ENCODE measurements around the gene AP1S1. TPM values are rescaled to one million over a fixed set of nuclear protein-coding genes. Genes with fewer than 3 reads are reported as not detected.
A peak's percentile ranks its signal among the peaks of the same experiment; 100 is the strongest.

Gene AP1S1
- total and polyA plus RNA-seq, 2 of the 13 experiments (the other 11 are each of a cell fraction or from before 2014, with no cell fraction given), result 57.5 to 68.1 TPM

- TF ChIP-seq PATZ1 (CRISPR knock-in tag; IDR thresholded peaks at IDR 0.05) (peak; percentile 77), ZBTB7B (CRISPR knock-in tag; IDR thresholded peaks at IDR 0.05) (peak; percentile 77; the same call in 1 of the 2 replicates), MZF1 (CRISPR knock-in tag; IDR thresholded peaks at IDR 0.05; ENCODE audit: borderline replicate concordance) (no peak), ZNF879 (CRISPR knock-in tag; IDR thresholded peaks at IDR 0.05) (no peak), ATF4 (CRISPR knock-in tag; IDR thresholded peaks at IDR 0.05) (peak in 1 of 2 experiments; percentile 76; a peak in 2 of 4 replicates), MTF2 (CRISPR knock-in tag; IDR thresholded peaks at IDR 0.05; ENCODE audit: borderline replicate concordance) (no peak), SMARCC2 (IDR thresholded peaks at IDR 0.05) (no peak), FOXA1 (IDR thresholded peaks at IDR 0.05) (no peak), FOXA1 (CRISPR knock-in tag; IDR thresholded peaks at IDR 0.05) (0 out of 2 replicates have a peak, but pooled peaks have one; percentile 31), ZNF331 (CRISPR knock-in tag; IDR thresholded peaks at IDR 0.05) (peak; percentile 57; the same call in 1 of the 2 replicates), ISX (CRISPR knock-in tag; conservative IDR thresholded peaks at IDR 0.05) (no peak), ZNF660 (CRISPR knock-in tag; IDR thresholded peaks at IDR 0.05; ENCODE audit: borderline replicate concordance, low read depth) (no peak), ZNF318 (CRISPR knock-in tag; IDR thresholded peaks at IDR 0.05) (no peak), ZZZ3 (CRISPR knock-in tag; IDR thresholded peaks at IDR 0.05; ENCODE audit: borderline replicate concordance) (no peak), CENPBD1 (CRISPR knock-in tag; IDR thresholded peaks at IDR 0.05; ENCODE audit: borderline replicate concordance, low read depth) (no peak), ZNF841 (CRISPR knock-in tag; IDR thresholded peaks at IDR 0.05; ENCODE audit: borderline replicate concordance) (no peak), FOXK2 (IDR thresholded peaks at IDR 0.05) (no peak), ZNF446 (CRISPR knock-in tag; IDR thresholded peaks at IDR 0.05) (no peak; the same call in 1 of the 2 replicates), RARG (CRISPR knock-in tag; IDR thresholded peaks at IDR 0.05; ENCODE audit: low read depth) (no peak)
Measured at GRCh38 chr7:101122933-101123702, 31.2 kb upstream of the AP1S1 start (continued).

Measured in HepG2 (cell line).